GM12878 (cell line): ENCODE data around the gene SLC6A1. TPM values are rescaled to one million over a fixed set of nuclear protein-coding genes. Genes with fewer than 3 reads are reported as not detected.

Source experiments
- ATAC-seq: fragments of 200-7000 bp; cut with Tn5 transposase; 3 replicates; pipeline ENCODE4 v1.9.1; 2020; ENCODE audit warnings: mild to moderate bottlenecking, moderate library complexity
- BruUV-seq: library from RNA; stranded (reverse); fragments of 400-500 nt; replicated peaks from 2 replicates; lab custom pipeline; 2021; lab: Mats Ljungman, UMichigan
- CTCF ChIA-PET: fragments of 300-600 bp; sonication (Branson Sonifier 250); formaldehyde crosslinking; extraction: SDS; loops from one replicate; lab custom pipeline; 2021; ENCODE audit warnings: inconsistent platforms; lab: Yijun Ruan, JAX
- POLR2A ChIA-PET: fragments of 350-600 bp; formaldehyde crosslinking; extraction: SDS; loops from one replicate; lab custom pipeline; 2021; ENCODE audit warnings: inconsistent platforms; lab: Charles Lee
- RAD21 ChIA-PET: fragments of 300-600 bp; sonication (Branson Sonifier 250); formaldehyde crosslinking; loops from one replicate; lab custom pipeline; 2023; ENCODE audit warnings: antibody characterized with exemption; ENCODE audit not compliant: unreplicated experiment; lab: Charles Lee
- SMC1A ChIA-PET: fragments of 300-600 bp; sonication (Branson Sonifier 250); formaldehyde crosslinking; loops from one replicate; lab custom pipeline; 2023; ENCODE audit not compliant: unreplicated experiment, uncharacterized antibody; lab: Charles Lee
- DNase-seq: peaks from one replicate; pipeline ENCODE4 v3.0.0-alpha.2; 2011; ENCODE audit warnings: low read depth, low spot score
- FAIRE-seq: peaks from 3 replicates; lab custom pipeline; 2011; peaks lifted over from hg19 to GRCh38; lab: Jason Lieb, UNC
- H2AFZ ChIP-seq: 2 replicates; pipeline ENCODE4 v1.6.0; 2011; ENCODE audit warnings: low read depth, low read length, control low read depth; ENCODE audit not compliant: control insufficient read depth
- H3K27ac ChIP-seq: 2 replicates; pipeline ENCODE4 v1.5.1; 2011; ENCODE audit warnings: control low read depth; ENCODE audit not compliant: control insufficient read depth, insufficient read depth
- H3K27me3 ChIP-seq, 2 experiments: replicated peaks in 1 of 2; 2 replicates each; pipeline versions ENCODE4 v1.6.0 to v1.6.1; 2011; ENCODE audit warnings: low read length in 1 of 2; ENCODE audit not compliant: control insufficient read depth in 2 of 2, insufficient read depth in 2 of 2
- H3K36me3 ChIP-seq, 2 experiments: 2 replicates each; pipeline ENCODE4 v1.5.1; 2011; ENCODE audit warnings: low read length in 1 of 2; ENCODE audit not compliant: control insufficient read depth in 2 of 2, insufficient read depth in 2 of 2
- H3K4me1 ChIP-seq: 2 replicates; pipeline ENCODE4 v1.6.1; 2011; ENCODE audit warnings: mild to moderate bottlenecking, low read length, moderate library complexity, mixed read lengths; ENCODE audit not compliant: control insufficient read depth, insufficient read depth
- H3K4me2 ChIP-seq: 2 replicates; pipeline ENCODE4 v1.6.0; 2011; ENCODE audit warnings: control low read depth; ENCODE audit not compliant: control insufficient read depth, insufficient read depth
- H3K4me3 ChIP-seq: fragments of 200-600 bp; sonication (generic); 2 replicates; pipeline ENCODE4 v1.5.1; 2016
- H3K79me2 ChIP-seq: 2 replicates; pipeline ENCODE4 v1.6.0; 2011; ENCODE audit warnings: low read length; ENCODE audit not compliant: control insufficient read depth, insufficient read depth
- H3K9ac ChIP-seq: 2 replicates; pipeline ENCODE4 v1.8.0; 2011; ENCODE audit warnings: low read length, control low read depth, mixed read lengths; ENCODE audit not compliant: control insufficient read depth, insufficient read depth
- H3K9me3 ChIP-seq: replicated peaks from 3 replicates; pipeline ENCODE4 v1.5.1; 2011; ENCODE audit warnings: mild to moderate bottlenecking, low read length; ENCODE audit not compliant: control insufficient read depth, insufficient read depth
- H4K20me1 ChIP-seq: 2 replicates; pipeline ENCODE4 v1.6.0; 2011; ENCODE audit not compliant: control insufficient read depth, insufficient read depth
- POLR2AphosphoS2 ChIP-seq: IDR thresholded peaks from 2 replicates; pipeline ENCODE4 v1.6.1; 2011; ENCODE audit warnings: low read depth, mild to moderate bottlenecking, low read length, improper control_type of control experiment, moderate library complexity
- SP1 ChIP-seq: IDR thresholded peaks from one replicate; pipeline ENCODE4 v1.6.1; 2011; ENCODE audit warnings: low read depth, low read length
- WGBS: methylation state at CpG from one replicate; pipeline ENCODE4 v1.1.6; 2016; ENCODE audit warnings: low lambda C conversion rate; ENCODE audit not compliant: insufficient replicate concordance, insufficient coverage; ENCODE audit errors: missing lambda C conversion rate; 5-methylcytosine and 5-hydroxymethylcytosine counted together
- in situ Hi-C: fragments of 300-500 bp; cut with MboI; formaldehyde crosslinking; loops from 9 replicates; pipeline ENCODE4 v1.14.3; 2018; ENCODE audit warnings: mixed read lengths
- intact Hi-C: fragments of 100-400 bp; cut with micrococcal nuclease; formaldehyde crosslinking; loops from one replicate; pipeline ENCODE4 v1.14.2; 2022; ENCODE audit not compliant: unreplicated experiment
- polyA plus RNA-seq, 11 experiments: library from polyadenylated mRNA; depleted of rRNA in 4 of 11; unstranded in 6 of 11; stranded (reverse) in 5 of 11; fragments of >200 nt; fragmentation: Nextera tagmentation in 4 of 11; fragmentation: Illumina TruSeq in 1 of 11; extraction: Ambion mirVana in 4 of 11; extraction: Trizol in 1 of 11; gene quantifications; 1 replicate in 1 of 11; 2 replicates in 10 of 11; pipeline versions ENCODE4 v1.2.1 to v1.2.3, GENCODE V29; 2011 to 2016; ENCODE audit warnings: inconsistent platforms in 2 of 11, missing spikeins in 2 of 11, low read depth in 1 of 11
- total RNA-seq, 4 experiments: library from RNA; depleted of rRNA in 3 of 4; stranded (reverse); fragments of >200 nt in 3 of 4; fragmentation: Illumina TruSeq in 1 of 4; extraction: Trizol in 1 of 4; gene quantifications; 2 replicates each; pipeline versions ENCODE4 v1.2.1 to v1.2.3, GENCODE V29; 2013 to 2021
- TF ChIP-seq, protein P1 (sequence below): fragments of 150-350 bp; IDR thresholded peaks from 2 replicates; pipeline ENCODE4 v1.6.1; 2016; ENCODE audit warnings: low read depth, low read length
- TF ChIP-seq, protein P2 (sequence below): fragments of 450-650 bp; IDR thresholded peaks from 2 replicates; pipeline ENCODE4 v1.6.1; 2016; ENCODE audit warnings: mild to moderate bottlenecking
- TF ChIP-seq, protein P3 (sequence below): IDR thresholded peaks from 2 replicates; pipeline ENCODE4 v1.6.1; 2012; ENCODE audit warnings: mild to moderate bottlenecking, low read depth, low read length

Gene SLC6A1
- total and polyA plus RNA-seq, 10 of the 15 experiments (the other 5 are each of a cell fraction or from before 2014, with no cell fraction given) = not detected

DNA sequence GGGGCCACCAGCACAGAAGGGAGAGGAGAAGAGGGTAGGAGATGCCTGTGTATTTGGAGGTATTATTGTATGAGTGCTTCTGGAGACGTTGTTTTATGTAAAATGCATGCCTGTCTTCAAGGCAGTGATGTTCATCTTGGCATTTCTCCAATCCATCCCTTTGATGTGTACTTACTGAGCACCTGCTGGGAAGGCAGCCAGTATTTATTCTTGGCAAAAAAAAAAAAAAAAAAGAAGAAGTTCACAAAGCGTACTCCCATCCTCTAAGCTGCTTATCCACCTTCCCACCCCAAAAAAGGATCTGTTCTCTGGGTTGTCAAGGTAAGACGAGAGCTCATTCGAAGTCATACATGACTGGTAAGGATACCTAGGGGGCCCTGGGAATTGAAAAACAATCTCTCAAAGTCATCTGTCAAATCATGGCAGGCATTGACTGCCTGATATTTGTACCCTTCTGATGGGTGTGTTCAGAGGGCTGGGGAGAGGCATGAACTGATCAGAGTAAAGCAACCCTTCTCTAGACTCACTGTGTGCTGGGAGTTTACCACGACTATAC is 30.0 kb upstream of the SLC6A1 start (continued):
- TF ChIP-seq, protein P1, sequence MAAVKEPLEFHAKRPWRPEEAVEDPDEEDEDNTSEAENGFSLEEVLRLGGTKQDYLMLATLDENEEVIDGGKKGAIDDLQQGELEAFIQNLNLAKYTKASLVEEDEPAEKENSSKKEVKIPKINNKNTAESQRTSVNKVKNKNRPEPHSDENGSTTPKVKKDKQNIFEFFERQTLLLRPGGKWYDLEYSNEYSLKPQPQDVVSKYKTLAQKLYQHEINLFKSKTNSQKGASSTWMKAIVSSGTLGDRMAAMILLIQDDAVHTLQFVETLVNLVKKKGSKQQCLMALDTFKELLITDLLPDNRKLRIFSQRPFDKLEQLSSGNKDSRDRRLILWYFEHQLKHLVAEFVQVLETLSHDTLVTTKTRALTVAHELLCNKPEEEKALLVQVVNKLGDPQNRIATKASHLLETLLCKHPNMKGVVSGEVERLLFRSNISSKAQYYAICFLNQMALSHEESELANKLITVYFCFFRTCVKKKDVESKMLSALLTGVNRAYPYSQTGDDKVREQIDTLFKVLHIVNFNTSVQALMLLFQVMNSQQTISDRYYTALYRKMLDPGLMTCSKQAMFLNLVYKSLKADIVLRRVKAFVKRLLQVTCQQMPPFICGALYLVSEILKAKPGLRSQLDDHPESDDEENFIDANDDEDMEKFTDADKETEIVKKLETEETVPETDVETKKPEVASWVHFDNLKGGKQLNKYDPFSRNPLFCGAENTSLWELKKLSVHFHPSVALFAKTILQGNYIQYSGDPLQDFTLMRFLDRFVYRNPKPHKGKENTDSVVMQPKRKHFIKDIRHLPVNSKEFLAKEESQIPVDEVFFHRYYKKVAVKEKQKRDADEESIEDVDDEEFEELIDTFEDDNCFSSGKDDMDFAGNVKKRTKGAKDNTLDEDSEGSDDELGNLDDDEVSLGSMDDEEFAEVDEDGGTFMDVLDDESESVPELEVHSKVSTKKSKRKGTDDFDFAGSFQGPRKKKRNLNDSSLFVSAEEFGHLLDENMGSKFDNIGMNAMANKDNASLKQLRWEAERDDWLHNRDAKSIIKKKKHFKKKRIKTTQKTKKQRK = no peak
- TF ChIP-seq, all 136 proteins: peak for 0

DNA sequence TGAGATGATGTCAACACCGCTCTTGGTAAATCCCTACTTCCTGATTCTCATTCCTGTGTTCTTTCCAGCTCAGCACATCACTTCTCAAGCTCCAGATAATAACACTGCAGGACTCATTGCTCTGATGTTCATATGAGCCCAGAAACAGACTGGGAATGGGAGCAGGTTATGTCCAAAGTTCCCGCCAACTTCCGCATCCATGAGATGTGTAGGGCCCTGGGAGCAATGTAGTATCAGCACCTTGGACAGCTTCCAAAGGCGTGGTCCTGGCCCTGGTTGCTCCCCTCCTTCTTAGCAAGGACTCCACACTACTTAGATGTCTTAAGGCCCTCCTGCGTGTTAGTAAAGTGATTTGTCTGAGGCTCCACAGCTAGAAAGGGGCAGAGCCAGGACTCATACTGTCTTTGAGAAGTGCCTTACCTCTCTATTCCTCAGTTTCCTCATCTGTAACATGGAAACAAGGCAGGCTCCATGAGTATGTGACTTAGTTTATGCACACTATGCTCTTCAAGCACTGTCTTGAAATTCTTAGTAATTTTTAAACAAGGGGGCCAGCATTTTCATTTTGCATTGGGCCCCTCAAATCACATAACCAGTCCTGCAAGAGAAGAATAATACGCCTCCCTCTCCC is 27.9 kb upstream of the SLC6A1 start:
- RAD21 ChIA-PET = no interaction called here
- FAIRE-seq = no peak
- no peaks in the 10 kb centered on the region for H4K20me1 ChIP-seq
- no peak overlapping the region for H2AFZ ChIP-seq
- in situ Hi-C loops = no loop called here
- TF ChIP-seq, protein P2, sequence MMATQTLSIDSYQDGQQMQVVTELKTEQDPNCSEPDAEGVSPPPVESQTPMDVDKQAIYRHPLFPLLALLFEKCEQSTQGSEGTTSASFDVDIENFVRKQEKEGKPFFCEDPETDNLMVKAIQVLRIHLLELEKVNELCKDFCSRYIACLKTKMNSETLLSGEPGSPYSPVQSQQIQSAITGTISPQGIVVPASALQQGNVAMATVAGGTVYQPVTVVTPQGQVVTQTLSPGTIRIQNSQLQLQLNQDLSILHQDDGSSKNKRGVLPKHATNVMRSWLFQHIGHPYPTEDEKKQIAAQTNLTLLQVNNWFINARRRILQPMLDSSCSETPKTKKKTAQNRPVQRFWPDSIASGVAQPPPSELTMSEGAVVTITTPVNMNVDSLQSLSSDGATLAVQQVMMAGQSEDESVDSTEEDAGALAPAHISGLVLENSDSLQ = no peak
- no peak for TF ChIP-seq SP1
- no peak for TF ChIP-seq POLR2AphosphoS2
- TF ChIP-seq, protein P3, sequence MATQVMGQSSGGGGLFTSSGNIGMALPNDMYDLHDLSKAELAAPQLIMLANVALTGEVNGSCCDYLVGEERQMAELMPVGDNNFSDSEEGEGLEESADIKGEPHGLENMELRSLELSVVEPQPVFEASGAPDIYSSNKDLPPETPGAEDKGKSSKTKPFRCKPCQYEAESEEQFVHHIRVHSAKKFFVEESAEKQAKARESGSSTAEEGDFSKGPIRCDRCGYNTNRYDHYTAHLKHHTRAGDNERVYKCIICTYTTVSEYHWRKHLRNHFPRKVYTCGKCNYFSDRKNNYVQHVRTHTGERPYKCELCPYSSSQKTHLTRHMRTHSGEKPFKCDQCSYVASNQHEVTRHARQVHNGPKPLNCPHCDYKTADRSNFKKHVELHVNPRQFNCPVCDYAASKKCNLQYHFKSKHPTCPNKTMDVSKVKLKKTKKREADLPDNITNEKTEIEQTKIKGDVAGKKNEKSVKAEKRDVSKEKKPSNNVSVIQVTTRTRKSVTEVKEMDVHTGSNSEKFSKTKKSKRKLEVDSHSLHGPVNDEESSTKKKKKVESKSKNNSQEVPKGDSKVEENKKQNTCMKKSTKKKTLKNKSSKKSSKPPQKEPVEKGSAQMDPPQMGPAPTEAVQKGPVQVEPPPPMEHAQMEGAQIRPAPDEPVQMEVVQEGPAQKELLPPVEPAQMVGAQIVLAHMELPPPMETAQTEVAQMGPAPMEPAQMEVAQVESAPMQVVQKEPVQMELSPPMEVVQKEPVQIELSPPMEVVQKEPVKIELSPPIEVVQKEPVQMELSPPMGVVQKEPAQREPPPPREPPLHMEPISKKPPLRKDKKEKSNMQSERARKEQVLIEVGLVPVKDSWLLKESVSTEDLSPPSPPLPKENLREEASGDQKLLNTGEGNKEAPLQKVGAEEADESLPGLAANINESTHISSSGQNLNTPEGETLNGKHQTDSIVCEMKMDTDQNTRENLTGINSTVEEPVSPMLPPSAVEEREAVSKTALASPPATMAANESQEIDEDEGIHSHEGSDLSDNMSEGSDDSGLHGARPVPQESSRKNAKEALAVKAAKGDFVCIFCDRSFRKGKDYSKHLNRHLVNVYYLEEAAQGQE = peak; percentile 88
- TF ChIP-seq, all 136 proteins: peak for 1
- H3K9me3 ChIP-seq = no peaks in the 10 kb centered on the region
- H3K79me2 ChIP-seq = no peaks in the 10 kb centered on the region
- no peak overlapping the region for H3K27ac ChIP-seq
- H3K27me3 ChIP-seq = no peaks in the 10 kb centered on the region; a peak in 1 of 4 replicates
- H3K9ac ChIP-seq = no peak overlapping the region
- peak; percentile 56; the same call in 2 of the 3 replicates for ATAC-seq
- no peaks in the 10 kb centered on the region for H3K36me3 ChIP-seq
- ChIA-PET CTCF (no interaction called here), SMC1A (no interaction called here), POLR2A (no interaction called here)
- no peaks in the 10 kb centered on the region for H3K4me1 ChIP-seq
- BruUV-seq = no TSS peak
- H3K4me3 ChIP-seq = no peak overlapping the region
- no peak for DNase-seq
- 54% methylated on average over 6 of the region's 6 CpGs for WGBS
- intact Hi-C loops = no loop called here
- H3K4me2 ChIP-seq = no peak overlapping the region
